Mesenchymal stem cell (in vitro differentiated cells and primary cell): ENCODE results near the gene CTH.
A peak's percentile ranks its signal among the peaks of the same experiment; 100 is the strongest.

Experiments
- DNase-seq: peaks from one replicate; pipeline ENCODE4 v3.0.0-alpha.2; 2013
- H2AFZ ChIP-seq: one replicate; pipeline ENCODE4 v1.6.1; 2013; ENCODE audit warnings: low read depth, mild to moderate bottlenecking, control low read depth, inconsistent platforms, low read length, moderate library complexity
- H2AK5ac ChIP-seq: 2 replicates; pipeline ENCODE4 v1.6.1; 2013; ENCODE audit warnings: low read length, moderate library complexity, mild to moderate bottlenecking, inconsistent platforms; ENCODE audit not compliant: severe bottlenecking
- H2BK120ac ChIP-seq: one replicate; pipeline ENCODE4 v1.6.1; 2013; ENCODE audit warnings: low read depth, mild to moderate bottlenecking, inconsistent platforms, low read length, moderate library complexity
- H2BK12ac ChIP-seq, 2 experiments: one replicate each; pipeline ENCODE4 v1.6.1; 2013; ENCODE audit warnings: inconsistent platforms in 2 of 2, low read length in 2 of 2, mild to moderate bottlenecking in 2 of 2, moderate library complexity in 2 of 2, control low read depth in 1 of 2
- H2BK15ac ChIP-seq: one replicate; pipeline ENCODE4 v1.6.1; 2013; ENCODE audit warnings: mild to moderate bottlenecking, low read depth, inconsistent platforms; ENCODE audit not compliant: poor library complexity, severe bottlenecking
- H2BK5ac ChIP-seq: 2 replicates; pipeline ENCODE4 v1.6.1; 2013; ENCODE audit warnings: low read depth, mild to moderate bottlenecking, low read length, control low read depth, inconsistent platforms; ENCODE audit not compliant: poor library complexity, severe bottlenecking
- H3K14ac ChIP-seq, 2 experiments: one replicate each; pipeline ENCODE4 v1.6.1; 2013; ENCODE audit warnings: inconsistent platforms in 2 of 2, low read length in 2 of 2, control low read depth in 1 of 2, mild to moderate bottlenecking in 1 of 2, moderate library complexity in 1 of 2
- H3K18ac ChIP-seq, 2 experiments: one replicate each; pipeline ENCODE4 v1.6.1; 2013; ENCODE audit warnings: inconsistent platforms in 2 of 2, low read length in 2 of 2, control low read depth in 1 of 2, low read depth in 1 of 2, mild to moderate bottlenecking in 1 of 2
- H3K23ac ChIP-seq, 2 experiments: one replicate each; pipeline ENCODE4 v1.6.1; 2013; ENCODE audit warnings: inconsistent platforms in 2 of 2, low read length in 2 of 2, mild to moderate bottlenecking in 2 of 2, moderate library complexity in 2 of 2, control low read depth in 1 of 2
- H3K27ac ChIP-seq: 2 replicates; pipeline ENCODE4 v1.5.1; 2013; ENCODE audit warnings: mild to moderate bottlenecking, moderate library complexity, low read length, control low read depth, inconsistent platforms; ENCODE audit not compliant: poor library complexity, severe bottlenecking
- H3K27me3 ChIP-seq, 2 experiments: 2 replicates each; pipeline versions ENCODE4 v1.6.1 to v1.7.0; 2013; ENCODE audit warnings: low read length in 2 of 2, mild to moderate bottlenecking in 2 of 2, moderate library complexity in 2 of 2, control low read depth in 1 of 2, inconsistent platforms in 1 of 2; ENCODE audit not compliant: control insufficient read depth in 1 of 2, insufficient read depth in 1 of 2
- H3K36me3 ChIP-seq, 2 experiments: 2 replicates each; pipeline versions ENCODE4 v1.6.1 to v1.7.0; 2013; ENCODE audit warnings: low read length in 2 of 2, control low read depth in 1 of 2, inconsistent platforms in 1 of 2, low read depth in 1 of 2, mild to moderate bottlenecking in 1 of 2; ENCODE audit not compliant: insufficient read depth in 2 of 2, control insufficient read depth in 1 of 2
- H3K4ac ChIP-seq, 2 experiments: one replicate each; pipeline ENCODE4 v1.6.1; 2013; ENCODE audit warnings: inconsistent platforms in 2 of 2, low read length in 2 of 2, mild to moderate bottlenecking in 2 of 2, moderate library complexity in 2 of 2, control low read depth in 1 of 2, low read depth in 1 of 2
- H3K4me1 ChIP-seq: 2 replicates; pipeline ENCODE4 v1.6.1; 2013; ENCODE audit warnings: low read depth, low read length, control low read depth; ENCODE audit not compliant: control insufficient read depth, insufficient read depth
- H3K4me2 ChIP-seq: 2 replicates; pipeline ENCODE4 v1.6.1; 2013; ENCODE audit warnings: low read length, mild to moderate bottlenecking, inconsistent platforms; ENCODE audit not compliant: poor library complexity, severe bottlenecking
- H3K4me3 ChIP-seq, 2 experiments: 2 replicates each; pipeline versions ENCODE4 v1.5.1 to v1.7.0; 2013; ENCODE audit warnings: low read length in 2 of 2, mild to moderate bottlenecking in 2 of 2, control low read depth in 1 of 2, low read depth in 1 of 2; ENCODE audit not compliant: insufficient read depth in 1 of 2
- H3K79me1 ChIP-seq: replicated peaks from 2 replicates; pipeline ENCODE4 v1.6.1; 2013; ENCODE audit warnings: mild to moderate bottlenecking, control low read depth, low read length, inconsistent platforms; ENCODE audit not compliant: poor library complexity, severe bottlenecking
- H3K9ac ChIP-seq: 2 replicates; pipeline ENCODE4 v1.7.0; 2013; ENCODE audit warnings: mild to moderate bottlenecking, low read length, moderate library complexity
- H3K9me3 ChIP-seq: 2 replicates; pipeline ENCODE4 v1.7.0; 2013; ENCODE audit warnings: mild to moderate bottlenecking, low read length; ENCODE audit not compliant: control insufficient read depth
- H4K8ac ChIP-seq: one replicate; pipeline ENCODE4 v1.6.1; 2013; ENCODE audit warnings: inconsistent platforms, mild to moderate bottlenecking, low read length, moderate library complexity
- H4K91ac ChIP-seq: one replicate; pipeline ENCODE4 v1.6.1; 2013; ENCODE audit warnings: mild to moderate bottlenecking, low read length, inconsistent platforms
- WGBS: methylation state at CpG from one replicate; pipeline ENCODE4 v1.1.7; 2013; ENCODE audit warnings: mixed read lengths; 5-methylcytosine and 5-hydroxymethylcytosine counted together

CTH gene

DNA sequence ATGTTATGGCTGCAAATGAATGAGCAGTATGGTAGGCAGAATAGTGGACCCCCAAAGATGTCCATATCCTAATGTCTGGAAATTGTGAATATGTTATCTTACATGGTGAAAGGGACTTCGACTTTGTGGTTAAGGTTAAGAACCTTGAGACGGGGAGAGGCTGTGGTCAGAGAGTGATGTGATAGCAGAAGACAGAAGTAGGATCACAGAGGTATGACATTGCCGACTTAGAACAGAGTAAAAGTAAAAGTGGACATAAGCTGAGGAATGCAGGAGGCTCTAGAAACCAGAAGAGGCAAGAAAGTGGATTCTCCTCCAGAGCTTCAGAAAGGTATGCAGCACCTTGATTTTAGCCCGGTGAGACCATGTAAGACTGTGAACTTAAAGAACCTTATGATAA lies 74.6 kb downstream of the CTH start:
- no peaks in the 10 kb centered on the region for H3K36me3 ChIP-seq
- H4K91ac ChIP-seq = no peak overlapping the region
- no peaks in the 10 kb centered on the region for H3K27me3 ChIP-seq
- no peak overlapping the region for H3K4ac ChIP-seq
- 56% methylated on average over 3 of the region's 4 CpGs for WGBS
- H3K4me3 ChIP-seq = no peak overlapping the region
- no peak overlapping the region for H2BK5ac ChIP-seq
- peaks cover 13% of the 10 kb centered on the region for H3K4me1 ChIP-seq
- H2BK12ac ChIP-seq = no peak overlapping the region
- H3K79me1 ChIP-seq = no peaks in the 10 kb centered on the region
- no peak overlapping the region for H2AFZ ChIP-seq
- no peak overlapping the region for H3K14ac ChIP-seq
- no peak for DNase-seq
- no peak overlapping the region for H2AK5ac ChIP-seq
- H3K18ac ChIP-seq = no peak overlapping the region
- H3K9me3 ChIP-seq = peaks cover 7% of the 10 kb centered on the region
- H2BK120ac ChIP-seq = no peak overlapping the region
- H3K9ac ChIP-seq = no peak overlapping the region
- H3K4me2 ChIP-seq = no peak overlapping the region
- no peak overlapping the region for H3K27ac ChIP-seq
- no peak overlapping the region for H4K8ac ChIP-seq
- no peak overlapping the region for H3K23ac ChIP-seq
- no peak overlapping the region for H2BK15ac ChIP-seq

DNA sequence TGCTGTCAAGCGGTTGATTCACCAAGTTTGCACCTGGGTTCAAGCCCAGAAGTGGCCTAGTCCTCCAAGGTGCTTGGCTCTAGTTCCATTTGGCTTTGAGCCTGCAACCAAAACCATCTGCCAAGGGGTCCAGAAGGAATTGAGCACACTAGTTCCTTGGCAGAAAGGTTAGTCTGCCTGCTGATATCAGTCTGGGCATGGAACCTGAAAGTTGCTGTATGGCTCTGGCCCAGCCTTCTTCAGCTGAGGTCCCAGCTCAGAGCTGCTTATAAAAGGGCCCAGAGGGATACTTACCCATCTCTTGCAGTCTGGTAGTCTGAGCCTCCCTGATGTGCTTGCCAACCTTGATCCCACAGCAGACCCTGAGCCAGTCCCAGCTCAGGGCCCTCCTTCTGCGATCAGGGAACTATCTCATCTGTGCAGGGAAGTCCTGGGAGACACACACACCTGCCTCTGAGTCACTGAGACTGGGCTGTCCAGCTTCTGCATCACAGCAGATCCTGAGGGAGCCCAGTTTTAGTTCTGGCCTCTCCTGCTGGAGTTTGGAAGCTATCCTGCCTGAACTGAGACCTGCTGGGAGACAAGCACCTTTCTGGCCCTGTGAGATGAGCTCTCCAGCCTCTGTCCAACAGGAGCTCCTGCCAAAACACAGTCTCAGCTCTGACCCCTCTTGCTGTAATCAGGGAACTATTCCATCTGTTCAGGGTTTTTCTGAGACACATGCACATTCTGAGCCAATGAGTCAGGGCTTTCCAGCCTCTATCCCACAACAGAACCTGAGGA lies 75.8 kb downstream of the CTH start:
- peak; percentile 82 for DNase-seq
- no peak overlapping the region for H2BK12ac ChIP-seq
- peak overlapping the region in 1 of 2 experiments; percentile 48 for H3K18ac ChIP-seq
- H3K4me1 ChIP-seq = peaks cover 13% of the 10 kb centered on the region
- H3K4me3 ChIP-seq = no peak overlapping the region
- no peaks in the 10 kb centered on the region for H3K36me3 ChIP-seq
- no peak overlapping the region for H2BK120ac ChIP-seq
- H2BK5ac ChIP-seq = no peak overlapping the region
- no peak overlapping the region for H2BK15ac ChIP-seq
- WGBS = 88% methylated on average over 2 of the region's 2 CpGs
- no peaks in the 10 kb centered on the region for H3K79me1 ChIP-seq
- no peak overlapping the region for H4K8ac ChIP-seq
- no peaks in the 10 kb centered on the region for H3K27me3 ChIP-seq
- H3K9ac ChIP-seq = no peak overlapping the region
- peak overlapping the region in 1 of 2 experiments; percentile 45 for H3K14ac ChIP-seq
- H3K4ac ChIP-seq = no peak overlapping the region
- H3K23ac ChIP-seq = no peak overlapping the region
- H2AK5ac ChIP-seq = peak overlapping the region; percentile 20
- peak overlapping the region; percentile 46 for H3K27ac ChIP-seq
- no peak overlapping the region for H2AFZ ChIP-seq
- H3K4me2 ChIP-seq = no peak overlapping the region
- H4K91ac ChIP-seq = no peak overlapping the region
- peaks cover 9% of the 10 kb centered on the region for H3K9me3 ChIP-seq

DNA sequence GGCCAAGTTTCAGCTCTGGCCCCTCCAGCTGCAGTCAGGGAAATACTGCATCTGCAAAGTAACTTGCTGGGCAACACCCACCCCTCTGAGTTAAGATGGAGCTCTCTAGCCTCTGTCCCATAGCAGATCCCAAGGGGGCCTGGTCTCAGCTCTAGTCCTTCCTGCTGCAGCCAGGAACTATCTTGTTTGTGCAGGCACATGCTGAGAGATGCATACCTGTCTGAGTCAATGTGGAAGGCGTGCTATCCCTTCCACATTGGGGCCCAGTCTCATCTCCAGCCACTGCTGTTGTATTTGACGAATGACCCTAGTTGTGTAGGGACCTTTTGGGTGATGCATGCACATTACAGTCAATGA lies 76.4 kb downstream of the CTH start:
- no peak for DNase-seq
- Histone ChIP-seq H2BK12ac (no peak overlapping the region), H4K91ac (no peak overlapping the region), H2AK5ac (no peak overlapping the region), H3K4me2 (no peak overlapping the region), H3K79me1 (no peaks in the 10 kb centered on the region), H3K18ac (no peak overlapping the region), H3K27me3 (no peaks in the 10 kb centered on the region), H2BK15ac (no peak overlapping the region), H3K9ac (no peak overlapping the region), H3K4ac (no peak overlapping the region), H3K4me1 (peaks cover 13% of the 10 kb centered on the region), H2BK120ac (no peak overlapping the region), H3K36me3 (no peaks in the 10 kb centered on the region), H2BK5ac (no peak overlapping the region), H3K23ac (no peak overlapping the region), H3K9me3 (peaks cover 9% of the 10 kb centered on the region), H4K8ac (no peak overlapping the region), H3K27ac (peak overlapping the region; percentile 34), H2AFZ (no peak overlapping the region), H3K14ac (no peak overlapping the region), H3K4me3 (no peak overlapping the region)
- WGBS = 97% methylated on average over 2 of the region's 2 CpGs

DNA sequence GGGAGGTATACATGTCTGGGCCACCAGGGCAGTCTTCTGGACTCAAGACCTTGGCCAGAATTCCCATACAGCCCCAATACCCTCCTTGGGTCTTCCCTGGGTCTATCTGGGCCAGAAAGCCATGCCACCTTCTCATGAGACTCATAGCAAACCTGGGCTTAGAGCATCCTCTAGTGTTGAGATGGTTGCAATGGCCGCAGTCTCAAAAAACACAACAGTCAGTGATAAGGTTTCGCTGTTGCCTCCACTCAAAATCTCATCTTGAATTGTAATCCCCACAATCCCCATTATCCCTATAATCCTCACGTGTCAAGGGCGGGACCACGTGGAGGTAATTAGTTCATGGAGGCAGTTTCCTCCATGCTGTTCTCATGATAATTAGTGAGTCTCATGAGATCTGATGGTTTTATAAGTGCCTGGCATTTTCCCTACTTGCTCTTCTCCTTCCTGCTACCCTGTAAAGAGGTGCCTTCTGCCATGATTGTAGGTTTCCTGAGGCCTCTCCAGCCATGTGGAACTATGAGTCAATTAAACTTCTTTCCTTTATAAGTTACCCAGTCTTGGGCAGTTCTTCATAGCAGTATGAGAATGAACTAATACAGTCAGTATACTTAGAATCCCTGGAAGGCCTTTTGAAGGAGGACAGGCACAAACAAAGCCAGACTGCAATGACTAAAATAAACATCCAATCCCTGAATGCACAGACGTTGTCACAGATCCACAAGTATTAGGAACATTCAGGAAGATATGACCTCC lies 77.0 kb downstream of the CTH start:
- Histone ChIP-seq H4K8ac (no peak overlapping the region), H2BK120ac (no peak overlapping the region), H3K4me1 (peaks cover 13% of the 10 kb centered on the region), H3K4ac (no peak overlapping the region), H2AFZ (no peak overlapping the region), H3K27ac (peak overlapping the region; percentile 57), H2BK5ac (no peak overlapping the region), H3K4me2 (no peak overlapping the region), H3K4me3 (no peak overlapping the region), H2BK12ac (no peak overlapping the region), H3K79me1 (no peaks in the 10 kb centered on the region), H3K18ac (no peak overlapping the region), H3K27me3 (no peaks in the 10 kb centered on the region), H2BK15ac (no peak overlapping the region), H3K36me3 (no peaks in the 10 kb centered on the region), H4K91ac (no peak overlapping the region), H3K14ac (no peak overlapping the region), H3K9ac (no peak overlapping the region), H3K23ac (no peak overlapping the region), H2AK5ac (no peak overlapping the region), H3K9me3 (peaks cover 9% of the 10 kb centered on the region)
- no CpG with 5 or more reads among the region's 6 CpGs for WGBS
- DNase-seq = peak; percentile 53
